EL (cell line): Measurements from ENCODE around the gene UGP2.
"Not testable (repeated sequence)": the region's sequence is repeated elsewhere in the genome, so short reads cannot be mapped to it uniquely, and the experiment has no call there.

Source experiments
- DNase-seq: peaks from one replicate; pipeline ENCODE4 v3.0.0-alpha.2; 2016

UGP2 gene

GRCh38 chr2:63841254-63842022 is at the start of gene UGP2:
Gene UGP2, plus strand, starts transcription at chr2:63841896. Its CDS starts 290 bp downstream, at chr2:63842186.
- peak; percentile 96 for DNase-seq

DNA sequence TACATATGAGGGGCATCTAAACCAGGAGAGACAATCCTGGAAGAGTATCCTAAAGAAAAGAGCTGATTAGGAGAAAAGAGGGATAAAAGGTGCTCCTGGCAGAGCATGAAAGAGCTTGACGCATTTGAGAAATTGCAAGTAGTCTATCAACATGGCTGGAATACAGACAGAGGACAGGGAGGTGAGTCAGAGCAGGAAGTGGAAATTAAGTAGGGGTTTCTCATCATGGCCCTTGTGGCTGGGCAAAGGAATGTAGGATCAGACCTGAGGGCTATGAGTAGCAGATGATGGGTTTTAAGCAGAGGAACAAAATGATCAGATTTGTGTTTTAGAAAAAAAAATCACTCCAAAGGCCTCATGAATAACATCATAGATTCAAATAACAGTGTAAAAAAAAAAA is 49.2 kb upstream of the UGP2 start:
- peak; percentile 94 for DNase-seq

- DNase-seq, result no peak
These were observed 45.3 kb upstream of the UGP2 start for GRCh38 chr2:63796366-63796765.

- no peak for DNase-seq
These were observed 44.9 kb upstream of the UGP2 start for GRCh38 chr2:63796796-63797195.

GRCh38 chr2:63801455-63801854 is 40.2 kb upstream of the UGP2 start:
- no peak for DNase-seq

DNA sequence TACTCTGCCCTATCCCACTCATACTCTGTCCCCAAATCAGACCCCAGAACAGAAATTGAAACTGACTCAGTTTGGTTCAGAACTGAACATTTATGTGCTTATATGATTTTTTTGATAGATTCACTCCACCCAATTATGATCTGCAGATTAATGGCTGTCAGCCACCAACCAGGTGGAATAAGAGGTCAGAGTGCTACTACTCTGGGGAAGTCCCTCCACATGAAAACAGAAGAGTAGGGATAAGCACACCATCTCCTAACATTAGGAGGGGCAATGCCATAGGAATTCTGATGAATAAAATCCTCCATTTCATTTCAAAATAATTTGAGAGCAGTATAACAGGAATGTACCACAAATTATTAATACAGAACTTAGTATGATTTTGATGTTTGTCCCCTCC is 36.3 kb upstream of the UGP2 start:
- no peak for DNase-seq

- not testable (repeated sequence) for DNase-seq
These were observed 33.7 kb upstream of the UGP2 start for GRCh38 chr2:63808036-63808435.

- not testable (repeated sequence) for DNase-seq
These were observed 32.8 kb upstream of the UGP2 start for GRCh38 chr2:63808911-63809310.

GRCh38 chr2:63811063-63811462 is 30.6 kb upstream of the UGP2 start:
- no peak for DNase-seq

- not testable (repeated sequence) for DNase-seq
These were observed 29.8 kb upstream of the UGP2 start for GRCh38 chr2:63811870-63812269.

DNA sequence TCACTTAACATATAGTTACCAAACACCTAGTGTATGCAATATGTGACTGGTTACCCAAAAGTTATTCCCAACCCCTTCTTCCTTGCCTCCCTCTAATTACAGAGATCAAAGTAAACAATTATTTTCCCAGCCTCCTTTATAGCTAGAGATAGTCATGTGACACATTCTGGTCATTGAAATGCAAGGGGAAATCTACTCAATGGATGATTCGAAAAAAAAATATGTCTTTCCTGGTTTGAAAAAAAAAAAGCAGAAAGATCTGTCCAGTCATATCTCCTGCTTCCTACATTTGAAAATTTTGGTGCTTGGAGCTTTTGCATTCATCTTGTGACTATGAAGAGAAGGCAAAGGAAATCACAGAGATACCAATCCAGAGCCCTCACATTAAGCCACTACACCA is 27.6 kb upstream of the UGP2 start:
- DNase-seq, result peak; percentile 52

DNA sequence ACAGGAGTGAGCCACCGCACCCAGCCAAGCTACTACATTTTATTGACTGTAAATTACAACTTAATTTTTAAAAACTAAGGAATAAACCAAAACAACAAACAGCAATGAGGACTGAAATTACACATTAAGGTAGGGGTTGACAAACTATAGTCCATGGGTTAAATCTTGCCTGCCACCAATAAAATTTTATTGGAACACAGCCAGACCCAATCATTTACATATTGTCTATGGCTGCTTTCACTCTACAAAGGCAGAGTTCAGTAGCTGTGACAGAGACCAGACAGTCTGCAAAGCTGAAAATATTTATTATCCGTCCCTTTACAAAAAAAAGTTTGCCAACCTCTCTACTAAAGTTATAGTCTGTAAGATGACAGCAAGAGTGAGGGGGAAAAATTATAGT is 24.3 kb upstream of the UGP2 start:
- DNase-seq, result no peak

GRCh38 chr2:63818271-63818670 is 23.4 kb upstream of the UGP2 start:
- DNase-seq, result no peak

- DNase-seq, result no peak
These were observed 22.4 kb upstream of the UGP2 start for GRCh38 chr2:63819256-63819655.

DNA sequence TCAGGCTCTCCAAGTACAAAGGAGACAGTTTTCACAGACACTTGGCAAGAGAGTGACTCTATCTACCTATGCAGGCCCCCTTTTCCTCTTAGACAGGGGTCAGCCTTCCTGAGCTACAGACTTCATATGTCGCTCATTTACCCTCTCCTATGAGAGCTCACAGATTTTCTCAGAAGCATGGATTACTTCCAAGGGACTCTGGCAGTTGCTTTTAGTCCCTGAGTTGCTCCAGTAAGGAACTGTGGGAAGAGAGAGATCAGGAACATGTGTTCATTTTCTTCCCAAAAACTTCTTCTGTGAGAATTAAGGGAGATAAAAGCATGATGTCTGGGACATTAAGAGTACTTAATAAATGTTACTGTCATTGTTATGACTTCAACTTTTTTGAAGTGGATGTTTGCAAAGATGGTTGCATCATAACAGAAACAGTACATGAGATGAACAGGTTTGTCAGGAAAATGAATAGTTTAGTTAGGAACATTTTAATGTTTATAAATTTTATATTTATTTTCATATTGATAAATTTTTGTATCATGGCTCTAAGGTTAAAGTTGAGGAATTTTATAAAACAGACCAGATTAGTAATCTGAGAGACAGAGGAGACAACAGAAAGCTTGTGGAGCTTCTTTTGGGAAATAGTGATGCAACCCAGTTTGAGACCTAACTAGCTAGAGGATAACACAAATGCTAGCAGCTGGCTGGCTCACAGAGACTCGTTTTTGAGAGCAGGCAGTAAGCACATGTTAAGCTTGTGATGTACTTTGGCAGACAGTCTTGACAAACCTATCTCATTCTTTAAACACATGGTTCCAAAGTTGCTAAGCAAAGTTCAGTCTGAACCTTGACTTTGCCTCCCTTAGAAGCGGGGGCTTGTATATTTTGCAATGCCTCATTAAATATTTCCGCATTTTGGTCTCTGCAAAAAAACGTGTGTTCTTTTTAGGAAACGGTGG is 21.7 kb upstream of the UGP2 start:
- DNase-seq, result no peak

DNA sequence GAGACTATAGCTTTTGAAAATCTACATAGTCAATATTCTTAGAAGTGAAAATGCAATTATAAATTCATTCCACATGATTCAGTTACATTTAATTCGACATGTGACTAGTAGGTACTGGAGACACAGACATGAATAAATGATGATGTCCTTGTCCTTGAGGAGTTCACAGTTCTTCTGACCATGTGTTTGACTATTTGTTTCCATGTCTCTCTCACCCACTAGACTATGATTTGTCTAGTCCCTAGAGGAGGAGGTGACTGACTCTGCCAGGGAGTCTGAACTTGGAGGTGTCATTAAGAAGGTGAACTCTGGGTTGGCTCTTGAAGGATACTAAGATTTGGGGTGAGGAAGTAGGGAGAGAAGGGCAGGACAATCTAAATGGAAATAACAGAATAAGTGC is 20.7 kb upstream of the UGP2 start:
- no peak for DNase-seq

DNA sequence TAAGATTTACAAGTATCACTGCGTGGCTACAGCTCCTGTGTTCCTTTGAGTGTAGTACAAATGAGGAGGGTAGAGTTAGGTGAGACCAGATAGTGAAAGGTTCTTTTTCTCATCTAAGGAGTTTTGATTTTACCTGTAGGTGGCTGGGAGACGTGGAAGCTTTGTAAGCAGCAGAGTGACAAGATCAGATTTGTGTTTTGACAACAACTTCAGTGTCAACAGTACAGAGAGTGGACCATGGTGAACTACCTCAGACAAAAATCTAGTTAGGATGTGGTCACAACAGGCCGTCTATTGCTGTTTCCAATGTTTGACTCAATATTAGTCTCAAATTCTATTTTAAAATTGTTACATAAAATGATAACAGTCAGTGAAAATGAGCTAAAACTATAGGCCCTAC is 20.3 kb upstream of the UGP2 start:
- no peak for DNase-seq

DNA sequence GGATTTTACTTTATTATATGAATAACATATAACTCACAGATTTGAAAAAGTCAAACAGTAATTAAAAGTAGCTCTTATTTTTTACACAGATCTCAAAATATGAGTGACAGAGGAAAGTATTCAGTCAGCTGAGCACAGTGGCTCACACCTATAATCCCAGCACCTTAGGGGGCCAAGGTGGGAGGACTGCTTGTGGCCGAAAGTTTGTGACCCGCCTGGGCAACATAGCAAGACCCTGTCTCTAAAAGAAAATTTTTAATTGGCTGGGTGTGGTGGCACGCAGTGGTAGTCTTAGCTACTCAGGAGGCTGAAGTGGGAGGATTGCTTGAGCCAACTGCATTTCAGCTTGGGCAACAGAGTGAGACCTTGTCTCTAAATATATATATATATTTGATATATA is 19.2 kb upstream of the UGP2 start:
- no peak for DNase-seq

DNA sequence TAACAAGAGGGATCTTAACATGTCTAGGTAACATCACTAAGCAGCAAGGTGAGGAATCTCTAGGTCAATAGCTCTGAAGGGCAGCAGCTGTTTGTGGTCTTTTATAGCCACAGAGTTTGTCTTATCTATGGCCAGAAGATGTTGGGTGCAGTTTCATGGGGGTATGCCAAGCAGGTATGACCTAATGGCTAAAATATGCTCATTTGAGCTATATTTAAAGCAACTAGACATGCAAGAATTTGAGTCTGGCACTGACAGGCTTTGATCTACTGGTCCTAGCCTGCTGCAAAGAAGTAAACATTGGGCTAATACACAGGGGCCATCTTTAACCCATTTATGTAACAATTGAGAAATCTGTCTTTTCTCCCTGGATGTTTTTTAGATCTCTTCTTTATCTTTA is 13.9 kb upstream of the UGP2 start:
- peak; percentile 92 for DNase-seq

DNA sequence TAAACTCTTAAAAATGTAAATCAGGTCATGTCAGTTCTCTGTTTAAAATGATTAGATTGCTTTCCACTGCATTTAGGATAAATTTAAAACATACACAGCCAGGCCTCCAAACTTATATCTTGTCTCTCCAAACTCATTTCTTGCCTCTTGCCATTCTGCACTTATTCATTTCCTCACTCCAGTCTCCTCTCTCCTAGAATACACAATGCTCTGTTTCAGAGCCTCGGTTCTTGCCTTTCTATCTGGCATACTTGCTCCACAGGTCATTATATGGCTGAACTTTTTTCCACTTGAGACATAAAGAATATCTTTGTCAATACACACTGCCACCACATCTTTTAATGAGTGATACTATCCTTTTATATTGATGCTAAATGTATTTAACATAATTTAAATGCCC is 10.5 kb upstream of the UGP2 start:
- DNase-seq, result no peak

GRCh38 chr2:63834401-63834800 is 7.3 kb upstream of the UGP2 start:
- no peak for DNase-seq

GRCh38 chr2:63837036-63837594 is 4.6 kb upstream of the UGP2 start:
- no peak for DNase-seq

GRCh38 chr2:63840081-63840784 is 1.5 kb upstream of the UGP2 start:
- DNase-seq, result no peak
